ENCODE data around the gene CHL1. TPM values are rescaled to one million over a fixed set of nuclear protein-coding genes. Genes with fewer than 3 reads are reported as not detected.
"Not testable (repeated sequence)": the region's sequence is repeated elsewhere in the genome, so short reads cannot be mapped to it uniquely, and the experiment has no call there.

The CHL1 gene
- total RNA-seq, 1 donor from 2014 or later = 1.4 TPM

DNA sequence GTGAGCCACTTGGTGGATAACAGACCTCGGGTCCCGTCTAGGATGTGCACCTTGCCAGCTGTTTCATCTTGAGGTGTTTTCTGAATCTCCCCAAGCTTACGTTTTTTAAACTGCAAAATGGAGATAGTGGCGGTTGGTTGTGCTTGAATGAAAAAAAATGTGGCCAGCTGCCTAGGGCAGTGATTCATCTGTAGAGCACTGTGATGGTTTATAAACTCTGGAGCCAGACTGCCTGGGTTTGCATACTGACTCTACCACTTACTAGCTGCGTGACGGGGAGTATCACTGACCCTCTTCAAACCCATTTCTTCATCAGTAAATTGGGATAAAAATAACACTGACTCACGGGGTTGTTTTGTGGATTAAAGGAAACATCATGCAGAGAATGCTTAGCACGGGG lies 159.1 kb downstream of the CHL1 start:
- Mint-ChIP-seq H3K4me1 (ENCODE audit: unreplicated experiment) (no peaks in the 10 kb centered on the region), H3K27me3 (peaks cover 20% of the 10 kb centered on the region), H3K36me3 (no peaks in the 10 kb centered on the region), H3K4me3 (no peak overlapping the region), H3K9me3 (no peaks in the 10 kb centered on the region), H3K27ac (no peak overlapping the region)
- TF ChIP-seq, protein P1, sequence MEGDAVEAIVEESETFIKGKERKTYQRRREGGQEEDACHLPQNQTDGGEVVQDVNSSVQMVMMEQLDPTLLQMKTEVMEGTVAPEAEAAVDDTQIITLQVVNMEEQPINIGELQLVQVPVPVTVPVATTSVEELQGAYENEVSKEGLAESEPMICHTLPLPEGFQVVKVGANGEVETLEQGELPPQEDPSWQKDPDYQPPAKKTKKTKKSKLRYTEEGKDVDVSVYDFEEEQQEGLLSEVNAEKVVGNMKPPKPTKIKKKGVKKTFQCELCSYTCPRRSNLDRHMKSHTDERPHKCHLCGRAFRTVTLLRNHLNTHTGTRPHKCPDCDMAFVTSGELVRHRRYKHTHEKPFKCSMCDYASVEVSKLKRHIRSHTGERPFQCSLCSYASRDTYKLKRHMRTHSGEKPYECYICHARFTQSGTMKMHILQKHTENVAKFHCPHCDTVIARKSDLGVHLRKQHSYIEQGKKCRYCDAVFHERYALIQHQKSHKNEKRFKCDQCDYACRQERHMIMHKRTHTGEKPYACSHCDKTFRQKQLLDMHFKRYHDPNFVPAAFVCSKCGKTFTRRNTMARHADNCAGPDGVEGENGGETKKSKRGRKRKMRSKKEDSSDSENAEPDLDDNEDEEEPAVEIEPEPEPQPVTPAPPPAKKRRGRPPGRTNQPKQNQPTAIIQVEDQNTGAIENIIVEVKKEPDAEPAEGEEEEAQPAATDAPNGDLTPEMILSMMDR (conservative IDR thresholded peaks at IDR 0.05) = no peak
- no peak for DNase-seq (ENCODE audit: extremely low spot score, unreplicated experiment)

DNA sequence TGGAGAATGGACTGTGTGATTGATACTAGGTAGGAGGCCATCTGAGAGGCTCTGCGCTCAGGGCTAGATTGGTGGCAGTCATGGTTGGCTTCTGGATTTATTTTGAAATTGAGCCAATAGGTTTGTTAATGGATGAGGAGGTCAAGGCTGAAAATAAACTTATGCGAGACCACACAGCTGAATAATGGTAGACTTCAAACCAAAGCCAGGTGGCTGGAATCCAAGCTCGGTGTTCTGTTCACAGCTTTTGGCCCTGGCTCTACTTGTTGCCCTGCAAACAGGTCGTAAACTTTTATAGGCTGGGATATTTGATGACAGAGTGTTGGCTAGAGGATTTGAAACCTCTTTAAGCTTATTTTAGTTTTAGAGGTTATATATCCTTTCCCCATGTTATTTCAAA lies 160.4 kb downstream of the CHL1 start:
- no peak overlapping the region for H3K27ac Mint-ChIP-seq
- H3K27me3 Mint-ChIP-seq = peaks cover 15% of the 10 kb centered on the region
- H3K36me3 Mint-ChIP-seq = no peaks in the 10 kb centered on the region
- DNase-seq (ENCODE audit: extremely low spot score, unreplicated experiment) = no peak
- no peaks in the 10 kb centered on the region for H3K4me1 Mint-ChIP-seq (ENCODE audit: unreplicated experiment)
- no peaks in the 10 kb centered on the region for H3K9me3 Mint-ChIP-seq
- TF ChIP-seq, protein P1 (conservative IDR thresholded peaks at IDR 0.05) = no peak
- H3K4me3 Mint-ChIP-seq = no peak overlapping the region

DNA sequence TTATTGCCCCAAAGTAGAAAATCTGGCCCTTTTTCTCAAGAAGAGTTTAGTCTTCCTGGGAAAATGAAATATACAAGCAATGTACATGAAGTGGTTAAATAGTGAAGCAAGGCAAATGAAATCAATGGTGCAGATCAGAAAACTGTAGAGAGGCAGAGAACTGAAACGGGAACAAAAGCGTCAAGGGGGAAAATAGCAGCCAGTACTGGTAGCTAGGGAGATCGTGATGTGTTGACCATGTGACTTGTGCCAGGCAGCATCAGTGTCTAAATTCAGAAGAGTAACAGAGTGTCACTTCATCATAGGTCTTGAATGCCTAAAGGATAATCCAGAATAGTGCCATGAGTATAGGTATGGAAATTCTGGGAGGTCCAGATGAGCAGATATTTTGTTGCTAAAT lies 163.1 kb downstream of the CHL1 start:
- Mint-ChIP-seq H3K9me3 (no peaks in the 10 kb centered on the region), H3K27ac (no peak overlapping the region), H3K36me3 (no peaks in the 10 kb centered on the region), H3K4me3 (no peak overlapping the region), H3K4me1 (ENCODE audit: unreplicated experiment) (no peaks in the 10 kb centered on the region), H3K27me3 (peaks cover 8% of the 10 kb centered on the region)
- TF ChIP-seq, protein P1 (conservative IDR thresholded peaks at IDR 0.05) = no peak
- no peak for DNase-seq (ENCODE audit: extremely low spot score, unreplicated experiment)

DNA sequence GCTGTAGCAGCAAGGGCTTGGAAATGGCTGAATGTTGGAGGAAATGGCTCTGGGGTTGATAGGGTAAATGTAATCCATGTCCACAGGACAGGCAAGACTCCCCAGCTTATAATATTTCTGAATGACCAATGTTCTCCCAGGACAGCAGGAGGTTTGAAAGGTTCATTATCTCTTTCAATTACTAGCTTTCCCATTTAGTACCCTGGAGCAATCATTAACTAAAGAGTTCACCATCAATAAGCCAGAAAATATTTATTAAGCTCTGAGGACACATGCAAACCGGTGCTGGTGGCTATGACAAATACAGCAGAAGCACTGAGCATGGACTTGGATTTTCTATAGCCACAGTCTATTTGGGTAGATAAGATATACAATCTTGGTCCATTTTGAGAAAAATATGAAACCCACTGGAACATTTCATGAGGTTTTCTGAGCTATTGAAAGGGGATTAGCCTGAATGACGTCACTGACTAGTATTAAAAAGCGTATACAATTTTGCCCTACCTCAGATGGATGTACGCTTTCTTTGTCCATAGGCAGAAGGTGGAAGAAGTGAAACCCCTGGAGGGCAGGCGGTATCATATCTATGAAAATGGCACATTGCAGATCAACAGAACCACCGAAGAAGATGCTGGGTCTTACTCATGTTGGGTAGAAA lies 166.2 kb downstream of the CHL1 start:
- no peak overlapping the region for H3K4me3 Mint-ChIP-seq
- no peaks in the 10 kb centered on the region for H3K9me3 Mint-ChIP-seq
- no peaks in the 10 kb centered on the region for H3K4me1 Mint-ChIP-seq (ENCODE audit: unreplicated experiment)
- H3K27ac Mint-ChIP-seq = no peak overlapping the region
- TF ChIP-seq, protein P1 (conservative IDR thresholded peaks at IDR 0.05) = no peak
- DNase-seq (ENCODE audit: extremely low spot score, unreplicated experiment) = no peak
- peaks cover 7% of the 10 kb centered on the region for H3K27me3 Mint-ChIP-seq
- no peaks in the 10 kb centered on the region for H3K36me3 Mint-ChIP-seq

DNA sequence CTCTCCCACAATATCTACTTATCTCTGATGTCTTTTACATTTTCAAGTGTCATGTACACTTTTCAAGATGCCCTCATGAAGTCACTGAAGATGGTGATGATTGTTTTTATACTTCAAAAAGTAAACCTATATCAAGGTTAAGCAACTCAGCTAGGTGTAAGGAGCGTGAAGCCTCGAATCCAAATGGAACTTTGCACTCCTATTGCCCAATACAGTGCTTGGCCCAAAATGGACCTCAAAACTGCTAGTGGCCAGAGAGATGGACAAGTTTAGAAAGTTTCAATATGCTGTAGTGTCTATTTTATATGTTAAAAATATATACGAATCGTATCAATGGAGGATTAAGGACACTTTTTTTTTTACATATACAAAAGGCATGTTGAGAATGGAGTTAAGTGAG lies 167.7 kb downstream of the CHL1 start:
- TF ChIP-seq, protein P1 (conservative IDR thresholded peaks at IDR 0.05) = no peak
- Mint-ChIP-seq H3K36me3 (no peaks in the 10 kb centered on the region), H3K27ac (no peak overlapping the region), H3K4me1 (ENCODE audit: unreplicated experiment) (no peaks in the 10 kb centered on the region), H3K9me3 (no peaks in the 10 kb centered on the region), H3K27me3 (peaks cover 7% of the 10 kb centered on the region), H3K4me3 (no peak overlapping the region)
- no peak for DNase-seq (ENCODE audit: extremely low spot score, unreplicated experiment)

DNA sequence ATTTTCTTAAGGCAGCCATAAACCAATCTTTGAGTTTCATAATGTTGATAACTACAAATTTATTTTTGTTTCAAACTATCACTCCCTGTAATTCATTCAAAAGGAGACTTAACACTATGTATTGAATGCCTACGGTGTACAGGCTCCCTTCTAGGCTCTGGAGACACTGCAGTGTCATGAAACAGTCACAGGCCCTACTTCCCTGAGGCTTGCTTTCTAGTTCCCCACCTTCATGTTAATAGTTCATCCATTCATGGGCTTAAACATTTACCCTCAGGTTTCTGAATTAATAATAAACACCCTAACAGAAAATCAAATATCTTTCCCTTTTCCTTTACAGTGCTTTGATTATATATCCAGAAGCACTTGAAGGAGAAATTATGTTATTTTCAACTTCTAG lies 168.7 kb downstream of the CHL1 start:
- H3K4me3 Mint-ChIP-seq = no peak overlapping the region
- DNase-seq (ENCODE audit: extremely low spot score, unreplicated experiment) = no peak
- H3K27me3 Mint-ChIP-seq = peaks cover 7% of the 10 kb centered on the region
- H3K9me3 Mint-ChIP-seq = no peaks in the 10 kb centered on the region
- H3K4me1 Mint-ChIP-seq (ENCODE audit: unreplicated experiment) = no peaks in the 10 kb centered on the region
- no peaks in the 10 kb centered on the region for H3K36me3 Mint-ChIP-seq
- no peak overlapping the region for H3K27ac Mint-ChIP-seq
- TF ChIP-seq, protein P1 (conservative IDR thresholded peaks at IDR 0.05) = no peak

DNA sequence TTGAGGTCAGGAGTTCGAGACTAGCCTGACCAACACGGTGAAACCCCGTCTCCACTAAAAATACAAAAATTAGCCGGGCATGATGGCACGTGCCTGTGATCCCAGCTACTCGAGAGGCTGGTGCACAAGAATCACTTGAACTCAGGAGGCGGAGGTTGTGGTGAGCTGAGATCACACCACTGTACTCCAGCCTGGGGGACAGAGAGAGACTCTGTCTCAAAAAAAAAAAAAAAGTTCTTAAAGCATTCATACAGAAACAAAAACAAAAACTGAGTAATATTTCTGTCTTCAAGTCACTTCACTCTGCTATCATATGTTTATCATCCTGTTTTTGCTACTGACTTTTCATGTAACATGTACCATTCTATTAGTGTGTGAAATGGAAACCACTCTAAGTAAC lies 169.7 kb downstream of the CHL1 start:
- not testable (repeated sequence) for DNase-seq (ENCODE audit: extremely low spot score, unreplicated experiment); H3K9me3 Mint-ChIP-seq; H3K27ac Mint-ChIP-seq; H3K4me3 Mint-ChIP-seq; H3K27me3 Mint-ChIP-seq; H3K36me3 Mint-ChIP-seq; H3K4me1 Mint-ChIP-seq (ENCODE audit: unreplicated experiment)
